Central memory CD4-positive, alpha-beta T cell (primary cell): ENCODE results near the gene SLC9A3.
"Not testable (repeated sequence)": the region's sequence is repeated elsewhere in the genome, so short reads cannot be mapped to it uniquely, and the experiment has no call there.

Source experiments
- DNase-seq: peaks from one replicate; pipeline ENCODE4 v3.0.0; 2022

Gene SLC9A3

GRCh38 chr5:488744-489688 lies 35.2 kb downstream of the SLC9A3 start:
- no peak for DNase-seq

GRCh38 chr5:488241-488640 lies 36.0 kb downstream of the SLC9A3 start:
- DNase-seq = no peak

- not testable (repeated sequence) for DNase-seq
These were observed 37.7 kb downstream of the SLC9A3 start for GRCh38 chr5:486597-486996.

GRCh38 chr5:485946-486491 lies 38.2 kb downstream of the SLC9A3 start:
- no peak for DNase-seq

- DNase-seq = no peak
These were observed 38.9 kb downstream of the SLC9A3 start for GRCh38 chr5:485113-485945.

- no peak for DNase-seq
These were observed 39.7 kb downstream of the SLC9A3 start for GRCh38 chr5:484556-484955.

GRCh38 chr5:483434-484140 lies 40.7 kb downstream of the SLC9A3 start:
- no peak for DNase-seq

GRCh38 chr5:483011-483410 lies 41.2 kb downstream of the SLC9A3 start:
- no peak for DNase-seq

GRCh38 chr5:482506-482905 lies 41.7 kb downstream of the SLC9A3 start:
- no peak for DNase-seq

- DNase-seq = no peak
These were observed 42.2 kb downstream of the SLC9A3 start for GRCh38 chr5:482021-482420.

GRCh38 chr5:481347-481746 lies 42.9 kb downstream of the SLC9A3 start:
- DNase-seq = no peak

GRCh38 chr5:479566-480319 lies 44.5 kb downstream of the SLC9A3 start:
- no peak for DNase-seq

GRCh38 chr5:478982-479535 lies 45.2 kb downstream of the SLC9A3 start:
- DNase-seq = no peak

- no peak for DNase-seq
These were observed 45.8 kb downstream of the SLC9A3 start for GRCh38 chr5:478369-478981.

GRCh38 chr5:477871-478270 lies 46.4 kb downstream of the SLC9A3 start:
- DNase-seq = no peak

- DNase-seq = no peak
These were observed 47.0 kb downstream of the SLC9A3 start for GRCh38 chr5:477247-477646.

GRCh38 chr5:476814-477175 lies 47.5 kb downstream of the SLC9A3 start:
- DNase-seq = no peak

GRCh38 chr5:476102-476813 lies 48.0 kb downstream of the SLC9A3 start:
- no peak for DNase-seq

- no peak for DNase-seq
These were observed 48.5 kb downstream of the SLC9A3 start for GRCh38 chr5:475704-476101.

GRCh38 chr5:474840-475661 lies 49.2 kb downstream of the SLC9A3 start:
- no peak for DNase-seq
